Measurements from ENCODE around the gene AGK.
"Not testable (repeated sequence)": the region's sequence is repeated elsewhere in the genome, so short reads cannot be mapped to it uniquely, and the experiment has no call there.

Gene AGK

GRCh38 chr7:141676618-141677017 lies 125.4 kb downstream of the AGK start:
- no peak for DNase-seq (ENCODE audit: low spot score)

- DNase-seq (ENCODE audit: low spot score): no peak
Measured at GRCh38 chr7:141679014-141679413, 127.8 kb downstream of the AGK start.

GRCh38 chr7:141685285-141686023 lies 134.2 kb downstream of the AGK start:
- no peak for DNase-seq (ENCODE audit: low spot score)

DNA sequence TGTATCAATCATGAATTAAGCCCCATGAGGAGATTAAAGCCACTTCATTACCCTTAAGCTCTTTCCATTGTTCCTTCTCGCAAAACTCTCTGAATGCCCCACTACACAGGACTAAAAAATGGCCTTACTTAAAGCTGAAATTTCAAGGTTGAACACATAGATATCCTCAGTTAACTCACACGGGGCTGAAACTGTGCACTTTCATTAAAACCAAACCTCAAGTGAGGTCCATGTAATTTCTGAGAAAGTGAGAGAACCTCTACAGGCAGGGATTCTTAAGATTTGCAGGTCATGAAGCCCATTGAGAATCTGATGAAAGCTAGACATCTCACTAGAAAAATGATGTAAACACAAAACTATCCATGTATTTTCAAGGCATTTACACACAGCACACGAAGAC lies 134.9 kb downstream of the AGK start:
- no peak for DNase-seq (ENCODE audit: low spot score)

- DNase-seq (ENCODE audit: low spot score): no peak
Measured at GRCh38 chr7:141686670-141687069, 135.5 kb downstream of the AGK start.

DNA sequence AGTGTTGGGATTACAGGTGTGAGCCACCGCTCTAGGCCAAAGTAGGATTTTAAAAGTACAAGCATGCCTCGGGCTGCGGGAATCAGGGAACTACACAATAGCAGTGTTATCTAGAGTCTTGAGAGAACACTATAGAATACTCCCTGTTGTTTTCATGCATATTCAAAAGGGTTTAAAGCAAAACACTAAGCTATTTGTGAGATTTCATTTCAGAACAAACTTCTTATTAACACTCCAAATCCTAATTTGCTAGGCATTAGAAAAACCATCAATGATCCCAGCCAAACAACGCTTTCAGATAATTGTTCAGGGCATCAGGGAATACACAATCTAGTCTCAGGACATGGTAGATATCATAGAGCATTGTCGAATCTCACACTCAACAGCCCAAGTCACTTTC lies 136.8 kb downstream of the AGK start:
- no peak for DNase-seq (ENCODE audit: low spot score)

DNA sequence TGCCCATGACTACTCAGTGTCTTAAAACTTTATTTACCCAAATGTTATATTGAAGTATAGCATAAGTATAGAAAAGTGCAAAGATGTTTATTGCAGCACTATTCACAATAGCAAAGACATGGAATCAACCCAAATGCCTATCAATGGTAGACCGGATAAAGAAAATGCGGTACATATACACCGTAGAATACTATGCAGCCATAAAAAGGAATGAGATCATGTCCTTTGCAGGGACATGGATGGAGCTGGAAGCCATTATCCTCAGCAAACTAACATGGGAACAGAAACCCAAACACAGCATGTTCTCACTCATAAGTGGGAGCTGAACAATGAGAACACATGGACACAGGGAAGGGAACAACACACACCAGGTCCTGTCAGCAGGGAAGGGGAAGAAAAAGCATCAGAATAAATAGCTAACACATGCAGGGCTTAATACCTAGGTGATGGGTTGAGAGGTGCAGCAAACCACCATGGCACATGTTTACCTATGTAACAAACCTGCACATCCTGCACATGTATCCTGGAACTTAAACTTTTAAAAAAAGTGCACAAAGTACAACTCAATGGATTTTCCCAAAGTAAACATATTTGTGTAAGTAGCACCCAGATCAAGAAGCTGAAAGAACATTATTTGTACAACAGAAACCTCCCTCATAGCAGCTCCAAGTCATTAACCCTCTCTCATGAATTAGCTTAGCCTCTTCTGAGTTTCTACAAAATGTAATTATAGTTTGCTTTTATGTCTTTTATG lies 138.0 kb downstream of the AGK start:
- DNase-seq (ENCODE audit: low spot score): not testable (repeated sequence)

GRCh38 chr7:141691540-141691939 lies 140.3 kb downstream of the AGK start:
- no peak for DNase-seq (ENCODE audit: low spot score)

DNA sequence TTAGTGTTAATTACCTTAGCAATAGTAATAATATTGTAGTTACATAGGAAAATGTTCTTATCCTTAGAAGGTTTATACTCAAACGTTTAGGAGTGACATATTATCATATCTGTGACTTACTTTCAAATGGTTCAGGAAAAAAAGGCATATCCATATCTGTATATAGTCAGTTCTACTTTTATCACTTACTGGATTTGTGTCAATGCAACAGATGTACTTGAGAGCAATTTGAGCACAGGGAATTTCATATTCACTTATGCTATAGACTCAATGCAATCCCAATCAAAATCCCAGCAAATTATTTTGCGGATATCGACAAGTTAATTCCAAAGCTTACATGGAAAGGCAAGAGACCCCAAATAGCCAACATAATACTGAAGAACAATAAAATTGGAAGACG lies 140.8 kb downstream of the AGK start:
- DNase-seq (ENCODE audit: low spot score): no peak

DNA sequence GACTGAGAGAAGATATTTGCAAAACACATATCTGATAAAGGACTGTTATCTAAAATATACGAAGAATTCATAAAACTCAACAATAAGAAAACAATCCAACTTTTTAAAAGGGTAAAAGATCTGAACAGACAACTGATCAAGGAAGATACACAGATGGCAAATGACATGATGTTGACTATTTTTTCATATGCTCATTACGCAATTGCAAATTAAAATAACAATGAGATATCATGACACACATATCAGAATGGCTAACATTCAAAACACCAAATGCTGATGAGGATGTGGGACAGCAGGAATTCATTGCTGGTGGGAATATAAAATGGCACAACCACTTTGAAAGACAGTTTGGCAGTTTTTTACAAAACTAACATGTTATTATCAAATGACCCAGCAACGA lies 141.9 kb downstream of the AGK start:
- DNase-seq (ENCODE audit: low spot score): no peak

DNA sequence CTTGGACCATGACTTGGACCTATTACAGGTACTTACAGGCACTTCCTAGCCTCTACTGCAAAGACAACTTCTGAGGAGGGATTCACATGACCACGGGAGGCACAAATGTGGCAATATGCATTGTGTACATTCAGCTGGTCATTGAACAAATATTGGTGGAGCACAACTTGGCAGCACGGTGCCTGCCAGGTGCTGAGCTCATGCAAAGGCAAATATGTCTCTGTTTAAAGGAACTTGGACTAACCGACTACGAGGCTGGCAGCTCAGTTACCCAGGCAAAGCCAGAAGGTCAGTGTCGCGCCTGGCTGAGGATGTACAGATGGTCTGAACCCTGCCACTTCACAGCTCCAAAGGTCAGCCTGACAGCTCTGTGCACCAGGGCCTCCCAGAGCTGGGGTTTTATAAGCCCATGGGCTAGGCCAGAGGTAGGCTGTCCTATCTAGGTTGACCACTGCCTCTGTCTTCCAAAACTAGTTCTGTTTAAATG lies 144.6 kb downstream of the AGK start:
- no peak for DNase-seq (ENCODE audit: low spot score)

GRCh38 chr7:141696348-141696747 lies 145.1 kb downstream of the AGK start:
- DNase-seq (ENCODE audit: low spot score): no peak

GRCh38 chr7:141697211-141697871 lies 146.1 kb downstream of the AGK start:
- no peak for DNase-seq (ENCODE audit: low spot score)

GRCh38 chr7:141698247-141699015 lies 147.2 kb downstream of the AGK start:
- DNase-seq (ENCODE audit: low spot score): no peak

DNA sequence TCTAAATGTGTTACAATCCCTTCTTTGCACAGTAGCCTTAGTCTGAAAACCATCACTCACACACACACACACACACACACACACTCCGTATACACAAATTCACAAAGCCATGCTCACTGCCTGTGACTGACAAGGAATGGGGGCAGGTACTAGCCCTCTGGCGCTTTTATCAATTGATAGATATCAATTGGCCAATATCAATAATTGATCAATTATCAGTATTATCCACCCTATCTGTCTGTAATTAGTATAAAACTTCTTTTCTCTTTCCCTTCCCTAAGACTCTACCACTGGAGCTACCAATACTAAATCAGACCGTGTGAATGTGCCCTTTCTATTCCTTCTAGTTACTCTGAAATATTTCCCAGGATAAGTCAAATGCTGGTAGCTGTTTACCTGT lies 148.7 kb downstream of the AGK start:
- no peak for DNase-seq (ENCODE audit: low spot score)

GRCh38 chr7:141700296-141700847 lies 149.2 kb downstream of the AGK start:
- no peak for DNase-seq (ENCODE audit: low spot score)

DNA sequence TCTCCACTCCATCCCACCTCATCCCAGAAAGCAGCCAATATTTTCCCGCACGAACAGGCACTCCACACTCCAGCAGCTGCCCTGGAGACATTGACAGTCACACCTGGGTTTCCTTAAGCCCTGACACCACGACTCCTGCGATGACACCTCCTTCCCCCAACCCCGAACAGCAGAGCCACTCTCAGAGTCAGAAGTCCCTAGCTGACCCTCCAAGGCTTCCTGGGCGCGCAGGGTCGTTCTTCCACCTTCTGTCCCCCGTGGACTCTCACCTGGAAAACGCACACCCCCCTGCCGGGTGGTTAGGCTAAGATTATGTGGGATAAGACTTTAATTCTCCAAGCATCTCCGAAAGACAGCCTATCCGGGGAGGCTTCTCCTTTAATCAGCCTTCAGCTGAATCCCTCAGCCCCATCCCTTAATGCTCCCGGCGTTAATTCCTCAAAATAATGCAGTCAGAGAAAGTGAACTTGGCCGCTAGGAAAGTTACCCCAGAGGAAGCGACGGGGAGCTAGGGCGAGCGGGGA lies 149.7 kb downstream of the AGK start:
- peak; percentile 35 for DNase-seq (ENCODE audit: low spot score)

- DNase-seq (ENCODE audit: low spot score): peak; percentile 67
Measured at GRCh38 chr7:141701489-141702046, 150.4 kb downstream of the AGK start.

- DNase-seq (ENCODE audit: low spot score): peak; percentile 94
Measured at GRCh38 chr7:141702047-141702567, 150.9 kb downstream of the AGK start, which contains the start of gene DENND11. TSS of gene DENND11 (minus strand) at chr7:141702166. CDS start at chr7:141702153, 13 bp downstream.

DNA sequence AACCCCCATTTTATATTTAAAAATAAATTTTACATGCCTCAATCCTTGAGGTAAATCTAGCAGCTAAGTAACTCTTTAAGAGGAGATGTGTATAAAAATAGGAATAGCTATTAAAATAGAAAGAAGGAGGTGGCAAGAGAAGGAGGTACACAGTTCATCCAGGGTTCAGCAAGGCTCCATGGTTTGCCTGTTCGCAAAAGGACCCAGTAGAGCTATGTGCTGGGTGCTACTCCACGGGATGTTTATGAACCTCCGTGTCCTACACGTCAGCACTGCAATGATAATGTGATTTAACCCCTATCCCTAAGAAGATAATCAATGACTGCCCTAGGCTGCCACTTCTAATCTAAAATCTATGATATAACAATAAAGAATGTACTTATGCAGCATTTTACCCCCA lies 151.7 kb downstream of the AGK start:
- DNase-seq (ENCODE audit: low spot score): no peak

- DNase-seq (ENCODE audit: low spot score): no peak
Measured at GRCh38 chr7:141704112-141704511, 152.9 kb downstream of the AGK start.

Data from AG20443 (cell line).